H1 (cell line): ENCODE data around the gene SIGLEC10. TPM values are rescaled to one million over a fixed set of nuclear protein-coding genes. Genes with fewer than 3 reads are reported as not detected.

Experiments used
- CTCF ChIA-PET: fragments of 300-600 bp; sonication (Branson Sonifier 250); formaldehyde crosslinking; loops from one replicate; lab custom pipeline; 2021; ENCODE audit not compliant: partially characterized antibody; lab: Charles Lee
- POLR2A ChIA-PET: fragments of 300-600 bp; sonication (Branson Sonifier 250); formaldehyde crosslinking; loops from one replicate; lab custom pipeline; 2021; ENCODE audit warnings: inconsistent platforms; ENCODE audit not compliant: partially characterized antibody; lab: Charles Lee
- DNase-seq, 2 experiments: peaks; one replicate each; pipeline versions ENCODE4 v3.0.0 to v3.0.0-alpha.2; 2010 to 2022; ENCODE audit warnings: low spot score in 2 of 2, low read depth in 1 of 2, mixed read lengths in 1 of 2
- FAIRE-seq: peaks from 2 replicates; lab custom pipeline; 2011; peaks lifted over from hg19 to GRCh38; lab: Jason Lieb, UNC
- H2AFZ ChIP-seq: 2 replicates; pipeline ENCODE4 v1.8.1; 2012; ENCODE audit warnings: low read length, inconsistent platforms
- H2AK5ac ChIP-seq: 2 replicates; pipeline ENCODE4 v1.6.1; 2013; ENCODE audit warnings: low read depth, low read length
- H2BK120ac ChIP-seq: replicated peaks from 2 replicates; pipeline ENCODE3; 2013; ENCODE audit warnings: low read depth, low read length, inconsistent platforms
- H2BK12ac ChIP-seq: 2 replicates; pipeline ENCODE4 v1.6.1; 2013; ENCODE audit warnings: low read depth, low read length
- H2BK15ac ChIP-seq: 2 replicates; pipeline ENCODE4 v1.6.1; 2013; ENCODE audit warnings: low read length
- H2BK20ac ChIP-seq: 2 replicates; pipeline ENCODE4 v1.6.1; 2013; ENCODE audit warnings: low read length
- H2BK5ac ChIP-seq: 2 replicates; pipeline ENCODE4 v1.6.1; 2013; ENCODE audit warnings: low read depth, low read length
- H3K14ac ChIP-seq: 2 replicates; pipeline ENCODE4 v1.6.1; 2013; ENCODE audit warnings: inconsistent platforms; ENCODE audit not compliant: insufficient read length
- H3K18ac ChIP-seq: 2 replicates; pipeline ENCODE4 v1.6.1; 2013; ENCODE audit warnings: low read length; ENCODE audit errors: extremely low read depth
- H3K23ac ChIP-seq: 2 replicates; pipeline ENCODE4 v1.6.1; 2013; ENCODE audit warnings: inconsistent platforms; ENCODE audit not compliant: insufficient read length
- H3K23me2 ChIP-seq: 2 replicates; pipeline ENCODE4 v1.6.1; 2013; ENCODE audit warnings: low read depth, low read length
- H3K27ac ChIP-seq: 2 replicates; pipeline ENCODE4 v1.6.1; 2011; ENCODE audit warnings: low read depth, low read length, inconsistent platforms
- H3K27me3 ChIP-seq, 4 experiments: replicated peaks in 1 of 4; 1 replicate in 1 of 4; 2 replicates in 3 of 4; pipeline versions ENCODE4 v1.6.1 to v1.8.1; 2011 to 2013; ENCODE audit warnings: low read length in 3 of 4, mild to moderate bottlenecking in 3 of 4, inconsistent platforms in 2 of 4, mixed read lengths in 2 of 4, moderate library complexity in 1 of 4; ENCODE audit not compliant: control insufficient read depth in 3 of 4, insufficient read depth in 3 of 4; ENCODE audit errors: extremely low read depth in 1 of 4
- H3K36me3 ChIP-seq, 4 experiments: 2 replicates each; pipeline versions ENCODE4 v1.6.1 to v1.8.1; 2011 to 2013; ENCODE audit warnings: mild to moderate bottlenecking in 4 of 4, low read length in 3 of 4, moderate library complexity in 2 of 4, control low read depth in 1 of 4, inconsistent platforms in 1 of 4; ENCODE audit not compliant: insufficient read depth in 4 of 4, control insufficient read depth in 2 of 4
- H3K4ac ChIP-seq: replicated peaks from 2 replicates; pipeline ENCODE3; 2013; ENCODE audit warnings: low read length, low read depth, mixed read lengths, inconsistent platforms; ENCODE audit not compliant: insufficient read length
- H3K4me1 ChIP-seq, 4 experiments: replicated peaks in 1 of 4; 1 replicate in 1 of 4; 2 replicates in 3 of 4; pipeline versions ENCODE4 v1.6.1 to v1.8.1; 2011 to 2013; ENCODE audit warnings: low read length in 3 of 4, inconsistent platforms in 2 of 4, mixed read lengths in 1 of 4; ENCODE audit not compliant: insufficient read depth in 4 of 4, control insufficient read depth in 3 of 4
- H3K4me2 ChIP-seq, 2 experiments: 2 replicates each; pipeline versions ENCODE4 v1.6.1 to v1.8.1; 2011 to 2013; ENCODE audit warnings: low read depth in 2 of 2, low read length in 2 of 2, control low read depth in 1 of 2, inconsistent platforms in 1 of 2, mild to moderate bottlenecking in 1 of 2; ENCODE audit not compliant: insufficient read depth in 1 of 2
- H3K4me3 ChIP-seq, 4 experiments: fragments of 200-600, 300-600 bp in 1 of 4; sonication (generic), shearing (Covaris generic), sonication (Bioruptor Twin) in 1 of 4; 2 replicates each; pipeline versions ENCODE4 v1.5.1 to v1.8.1; 2011 to 2016; ENCODE audit warnings: low read length in 4 of 4, low read depth in 3 of 4, control low read depth in 2 of 4, inconsistent platforms in 2 of 4, mild to moderate bottlenecking in 2 of 4, mixed read lengths in 1 of 4, moderate library complexity in 1 of 4; ENCODE audit not compliant: insufficient read depth in 2 of 4; ENCODE audit errors: extremely low read depth in 1 of 4
- H3K56ac ChIP-seq: replicated peaks from 2 replicates; pipeline ENCODE3; 2013; ENCODE audit warnings: low read depth, mild to moderate bottlenecking, mixed read lengths, low read length, inconsistent platforms; ENCODE audit not compliant: insufficient read length
- H3K79me1 ChIP-seq: 2 replicates; pipeline ENCODE4 v1.6.1; 2013; ENCODE audit warnings: low read depth, low read length, control low read depth
- H3K79me2 ChIP-seq, 2 experiments: 2 replicates each; pipeline versions ENCODE4 v1.6.1 to v1.8.1; 2012 to 2013; ENCODE audit warnings: low read length in 2 of 2, mild to moderate bottlenecking in 2 of 2, inconsistent platforms in 1 of 2; ENCODE audit not compliant: insufficient read depth in 2 of 2, control insufficient read depth in 1 of 2
- H3K9ac ChIP-seq, 4 experiments: replicated peaks in 1 of 4; 1 replicate in 1 of 4; 2 replicates in 3 of 4; pipeline versions ENCODE4 v1.6.1 to v1.8.1; 2011 to 2013; ENCODE audit warnings: low read depth in 3 of 4, low read length in 3 of 4, control low read depth in 2 of 4, mild to moderate bottlenecking in 2 of 4, moderate library complexity in 2 of 4, inconsistent platforms in 1 of 4; ENCODE audit errors: extremely low read depth in 1 of 4
- H3K9me3 ChIP-seq, 2 experiments: 2 replicates each; pipeline versions ENCODE4 v1.6.1 to v1.8.1; 2012 to 2013; ENCODE audit warnings: mild to moderate bottlenecking in 2 of 2, moderate library complexity in 2 of 2, control low read depth in 1 of 2, inconsistent platforms in 1 of 2, low read depth in 1 of 2, low read length in 1 of 2, mixed read lengths in 1 of 2; ENCODE audit not compliant: insufficient read depth in 2 of 2
- H4K20me1 ChIP-seq, 2 experiments: replicated peaks in 1 of 2; 2 replicates each; pipeline versions ENCODE3 to v1.8.1; 2011 to 2013; ENCODE audit warnings: inconsistent platforms in 2 of 2, low read length in 2 of 2, mild to moderate bottlenecking in 1 of 2; ENCODE audit not compliant: insufficient read depth in 2 of 2, control insufficient read depth in 1 of 2
- H4K5ac ChIP-seq: 2 replicates; pipeline ENCODE4 v1.6.1; 2013; ENCODE audit warnings: low read length, low read depth, mixed read lengths, inconsistent platforms; ENCODE audit not compliant: insufficient read length
- H4K8ac ChIP-seq: 2 replicates; pipeline ENCODE4 v1.8.0; 2013; ENCODE audit warnings: mild to moderate bottlenecking, moderate library complexity, low read length, inconsistent platforms; ENCODE audit not compliant: insufficient read depth; ENCODE audit errors: extremely low read depth
- H4K91ac ChIP-seq: replicated peaks from 2 replicates; pipeline ENCODE3; 2013; ENCODE audit warnings: low read length, mixed read lengths, inconsistent platforms; ENCODE audit not compliant: insufficient read length
- BCL11A ChIP-seq, 2 experiments: IDR thresholded peaks; one replicate each; pipeline ENCODE4 v1.6.1; 2011; ENCODE audit warnings: low read depth in 2 of 2, low read length in 2 of 2, mild to moderate bottlenecking in 2 of 2
- CHD2 ChIP-seq: IDR thresholded peaks from 2 replicates; pipeline ENCODE4 v1.6.1; 2012; ENCODE audit warnings: low read length, improper control_type of control experiment
- CTBP2 ChIP-seq: IDR thresholded peaks from 2 replicates; pipeline ENCODE4 v1.7.0; 2011; ENCODE audit warnings: borderline replicate concordance, mild to moderate bottlenecking, moderate library complexity, mixed read lengths, low read length; ENCODE audit not compliant: insufficient read depth, insufficient read length
- WGBS, 2 experiments: shearing (Covaris generic) in 1 of 2; methylation state at CpG; one replicate each; pipeline versions ENCODE4 v1.1.6 to v1.1.7; 2013 to 2015; ENCODE audit warnings: low lambda C conversion rate in 2 of 2, mixed read lengths in 2 of 2, inconsistent platforms in 1 of 2, low coverage in 1 of 2, missing lambda C conversion rate in 1 of 2; ENCODE audit not compliant: insufficient replicate concordance in 2 of 2, insufficient coverage in 1 of 2, insufficient read length in 1 of 2; ENCODE audit errors: extremely low coverage in 1 of 2, missing lambda C conversion rate in 1 of 2; 5-methylcytosine and 5-hydroxymethylcytosine counted together
- polyA plus RNA-seq, 7 experiments: library from polyadenylated mRNA; depleted of rRNA in 3 of 7; stranded (reverse) in 5 of 7; unstranded in 2 of 7; fragments of >200 nt in 5 of 7; fragments of 200-250 nt in 2 of 7; gene quantifications; 1 replicate in 5 of 7; 2 replicates in 1 of 7; 4 replicates in 1 of 7; pipeline versions ENCODE4 v1.2.1 to v1.2.3, GENCODE V29; 2011 to 2013; ENCODE audit warnings: missing spikeins in 2 of 7, mixed read lengths in 2 of 7
- total RNA-seq: library from RNA; stranded (reverse); fragmentation: NEBNext Ultra II Directional; extraction: Animal tissue kit (Norgen Biotek cat#: 25700); gene quantifications from 2 replicates; pipeline ENCODE4 v1.2.1, GENCODE V29; 2021
- TF ChIP-seq, protein P1 (sequence below): IDR thresholded peaks from 2 replicates; pipeline ENCODE4 v1.6.1; 2012; ENCODE audit warnings: low read length, inconsistent platforms

Gene SIGLEC10
- total and polyA plus RNA-seq, 2 of the 8 experiments (the other 6 are each of a cell fraction or from before 2014, with no cell fraction given): 0.06 TPM; not detected in 1

DNA sequence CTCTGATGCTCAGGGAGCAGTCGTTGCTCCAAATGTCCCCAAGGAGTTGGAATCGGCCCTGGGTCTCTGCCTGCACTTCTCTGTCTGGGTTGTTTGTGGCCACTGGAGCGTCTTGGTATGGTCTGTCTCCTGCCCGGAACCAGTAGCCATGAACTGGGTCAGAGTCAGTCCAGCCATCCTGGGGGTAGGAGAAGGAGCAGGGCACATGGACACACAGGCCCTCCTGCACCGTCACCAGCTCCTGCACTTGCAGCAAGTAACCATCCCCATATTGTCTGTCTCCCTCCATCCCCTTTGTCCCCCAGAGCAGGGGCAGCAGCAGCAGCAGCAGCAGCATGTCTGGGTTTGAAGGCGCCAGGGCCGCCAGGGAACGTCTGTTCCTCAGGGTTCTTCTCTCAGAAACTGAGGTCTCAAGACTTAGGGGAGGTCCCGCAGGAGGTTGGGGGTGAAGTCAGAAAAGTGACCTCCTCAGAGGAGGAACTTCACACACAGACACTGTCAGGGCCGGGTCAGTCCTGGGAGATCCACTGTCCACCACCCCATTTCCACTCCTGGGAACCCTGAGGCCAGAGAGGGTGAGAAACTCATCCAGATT, 40.7 kb upstream of the SIGLEC10 start, which contains the start of gene SIGLEC8:
SIGLEC8 (minus strand) TSS at position 404 of the 595 bp plus-strand sequence; CDS start at position 337, 67 bp downstream.
- no peak within 1 kb of the TSS for H3K18ac ChIP-seq
- H2AK5ac ChIP-seq: no peak within 1 kb of the TSS; the same call in 1 of the 2 replicates
- H2AFZ ChIP-seq: no peak within 1 kb of the TSS
- H3K36me3 ChIP-seq: no peaks in the 10 kb centered on the region
- no peak within 1 kb of the TSS for H4K91ac ChIP-seq
- no peak within 1 kb of the TSS for H3K27ac ChIP-seq
- H3K4ac ChIP-seq: no peak within 1 kb of the TSS
- TF ChIP-seq CTBP2 (no peak), BCL11A (IDR thresholded peaks at IDR 0.05; ENCODE audit: low read depth in 2 of 2, low read length in 2 of 2) (no peak), CHD2 (no peak)
- TF ChIP-seq, protein P1, sequence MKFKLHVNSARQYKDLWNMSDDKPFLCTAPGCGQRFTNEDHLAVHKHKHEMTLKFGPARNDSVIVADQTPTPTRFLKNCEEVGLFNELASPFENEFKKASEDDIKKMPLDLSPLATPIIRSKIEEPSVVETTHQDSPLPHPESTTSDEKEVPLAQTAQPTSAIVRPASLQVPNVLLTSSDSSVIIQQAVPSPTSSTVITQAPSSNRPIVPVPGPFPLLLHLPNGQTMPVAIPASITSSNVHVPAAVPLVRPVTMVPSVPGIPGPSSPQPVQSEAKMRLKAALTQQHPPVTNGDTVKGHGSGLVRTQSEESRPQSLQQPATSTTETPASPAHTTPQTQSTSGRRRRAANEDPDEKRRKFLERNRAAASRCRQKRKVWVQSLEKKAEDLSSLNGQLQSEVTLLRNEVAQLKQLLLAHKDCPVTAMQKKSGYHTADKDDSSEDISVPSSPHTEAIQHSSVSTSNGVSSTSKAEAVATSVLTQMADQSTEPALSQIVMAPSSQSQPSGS: no peak
- peaks cover 5% of the 10 kb centered on the region; the same call in 1 of the 2 replicates for H3K23me2 ChIP-seq
- no peak for FAIRE-seq
- no peak within 1 kb of the TSS for H3K56ac ChIP-seq
- CTCF ChIA-PET: interaction anchor here (0.7 to 0.9 kb wide), 3 partner anchors 11 to 37 kb away, joined by 3 to 4 read pairs (median 3); no protein-coding TSS in a partner anchor
- H3K79me1 ChIP-seq: no peaks in the 10 kb centered on the region
- H3K4me1 ChIP-seq: peaks cover 0 to 3% (median 0%) of the 10 kb centered on the region in 4 experiments; a peak in 1 of 7 replicates
- no peak within 1 kb of the TSS for H2BK20ac ChIP-seq
- no peak within 1 kb of the TSS; the same call in 1 of the 2 replicates for H4K8ac ChIP-seq
- POLR2A ChIA-PET: no interaction called here
- no peak within 1 kb of the TSS for H2BK15ac ChIP-seq
- no peak for DNase-seq
- no peak within 1 kb of the TSS for H3K4me3 ChIP-seq
- no peak within 1 kb of the TSS for H3K9ac ChIP-seq
- no peak within 1 kb of the TSS for H2BK12ac ChIP-seq
- no peaks in the 10 kb centered on the region for H3K79me2 ChIP-seq
- no peak within 1 kb of the TSS for H2BK120ac ChIP-seq
- no peak within 1 kb of the TSS for H3K23ac ChIP-seq
- H3K4me2 ChIP-seq: no peak within 1 kb of the TSS
- no peak within 1 kb of the TSS for H3K14ac ChIP-seq
- no peaks in the 10 kb centered on the region for H3K27me3 ChIP-seq
- no peak within 1 kb of the TSS for H4K5ac ChIP-seq
- no peaks in the 10 kb centered on the region for H4K20me1 ChIP-seq
- H2BK5ac ChIP-seq: no peak within 1 kb of the TSS
- WGBS, 2 experiments: 88% methylated on average over 10 of the region's 10 CpGs; no CpG with 5 or more reads in 1 of the 2 experiments
- peaks cover 33 to 55% of the 10 kb centered on the region in 2 experiments; a peak in 3 of 4 replicates for H3K9me3 ChIP-seq
